Glomerular endothelial cell (primary cell): ENCODE measurements around the gene ELAC2. TPM values are rescaled to one million over a fixed set of nuclear protein-coding genes. Genes with fewer than 3 reads are reported as not detected.

Experiments
- DNase-seq: peaks from one replicate; pipeline ENCODE4 v3.0.0-alpha.2; 2011; ENCODE audit warnings: low read depth, low spot score; ENCODE audit errors: extremely low read depth
- total RNA-seq: library from RNA; depleted of rRNA; stranded (reverse); fragments of >200 nt; gene quantifications from 2 replicates; pipeline ENCODE4 v1.2.3, GENCODE V29; 2015

Gene ELAC2, protein sequence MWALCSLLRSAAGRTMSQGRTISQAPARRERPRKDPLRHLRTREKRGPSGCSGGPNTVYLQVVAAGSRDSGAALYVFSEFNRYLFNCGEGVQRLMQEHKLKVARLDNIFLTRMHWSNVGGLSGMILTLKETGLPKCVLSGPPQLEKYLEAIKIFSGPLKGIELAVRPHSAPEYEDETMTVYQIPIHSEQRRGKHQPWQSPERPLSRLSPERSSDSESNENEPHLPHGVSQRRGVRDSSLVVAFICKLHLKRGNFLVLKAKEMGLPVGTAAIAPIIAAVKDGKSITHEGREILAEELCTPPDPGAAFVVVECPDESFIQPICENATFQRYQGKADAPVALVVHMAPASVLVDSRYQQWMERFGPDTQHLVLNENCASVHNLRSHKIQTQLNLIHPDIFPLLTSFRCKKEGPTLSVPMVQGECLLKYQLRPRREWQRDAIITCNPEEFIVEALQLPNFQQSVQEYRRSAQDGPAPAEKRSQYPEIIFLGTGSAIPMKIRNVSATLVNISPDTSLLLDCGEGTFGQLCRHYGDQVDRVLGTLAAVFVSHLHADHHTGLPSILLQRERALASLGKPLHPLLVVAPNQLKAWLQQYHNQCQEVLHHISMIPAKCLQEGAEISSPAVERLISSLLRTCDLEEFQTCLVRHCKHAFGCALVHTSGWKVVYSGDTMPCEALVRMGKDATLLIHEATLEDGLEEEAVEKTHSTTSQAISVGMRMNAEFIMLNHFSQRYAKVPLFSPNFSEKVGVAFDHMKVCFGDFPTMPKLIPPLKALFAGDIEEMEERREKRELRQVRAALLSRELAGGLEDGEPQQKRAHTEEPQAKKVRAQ
- 82.7 and 88.1 TPM in 2 replicates for total RNA-seq

DNA sequence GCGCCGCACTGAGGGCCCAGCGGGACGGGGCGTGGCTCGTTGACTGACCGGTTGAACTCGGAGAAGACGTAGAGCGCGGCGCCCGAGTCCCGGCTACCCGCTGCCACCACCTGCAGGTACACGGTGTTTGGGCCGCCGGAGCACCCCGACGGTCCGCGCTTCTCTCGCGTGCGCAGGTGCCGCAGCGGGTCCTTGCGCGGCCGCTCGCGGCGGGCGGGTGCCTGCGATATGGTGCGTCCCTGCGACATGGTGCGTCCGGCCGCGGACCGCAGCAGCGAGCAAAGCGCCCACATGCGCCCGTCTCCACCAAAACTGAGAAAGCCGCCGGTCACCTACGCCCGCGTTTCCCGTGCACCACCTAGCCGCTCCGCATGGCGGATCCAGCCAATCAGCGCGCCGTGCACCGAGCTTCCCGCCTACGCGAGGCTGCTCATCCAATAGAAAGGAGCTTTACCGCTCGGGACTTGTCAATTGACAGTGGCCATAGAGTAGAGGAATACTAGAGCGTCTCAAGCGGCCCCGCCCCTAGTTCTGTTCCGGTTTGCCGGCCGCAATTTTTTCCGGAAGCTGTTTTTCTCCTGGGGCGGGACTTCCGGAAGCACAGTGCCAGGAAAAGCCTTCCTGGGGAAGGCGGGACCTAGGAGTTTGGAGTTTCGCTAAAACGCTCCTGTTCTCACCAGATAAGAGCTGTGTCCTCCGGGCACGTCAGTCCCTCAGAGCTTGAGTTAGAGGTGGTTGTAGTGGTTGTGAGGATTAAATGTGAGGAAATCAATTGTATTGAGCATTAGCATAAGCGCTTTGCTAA, at the start of gene ELAC2:
ELAC2 (minus strand) TSS at position 373 of the 805 bp plus-strand sequence; CDS start at position 293, 80 bp downstream.
- peak; percentile 90 for DNase-seq

DNA sequence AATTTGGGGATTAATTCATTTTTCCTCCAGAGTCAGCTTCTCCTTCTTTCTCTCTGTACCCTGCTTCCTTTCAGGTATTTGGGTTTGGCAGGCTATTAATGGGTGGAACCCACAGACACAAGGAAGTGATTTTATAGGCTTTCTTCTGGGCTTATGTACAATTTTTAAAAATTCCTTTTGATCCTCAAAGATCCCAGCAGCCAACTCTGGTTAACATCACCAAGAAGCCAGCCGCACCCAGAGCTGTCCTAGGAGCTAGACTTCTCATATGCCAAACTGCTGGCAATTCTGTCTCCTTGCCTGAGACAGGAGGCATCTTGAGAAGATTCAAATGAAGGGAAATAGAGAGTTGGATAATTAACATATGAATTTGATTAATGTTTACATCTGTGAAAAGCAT, 47.2 kb upstream of the ELAC2 start:
- no peak for DNase-seq

DNA sequence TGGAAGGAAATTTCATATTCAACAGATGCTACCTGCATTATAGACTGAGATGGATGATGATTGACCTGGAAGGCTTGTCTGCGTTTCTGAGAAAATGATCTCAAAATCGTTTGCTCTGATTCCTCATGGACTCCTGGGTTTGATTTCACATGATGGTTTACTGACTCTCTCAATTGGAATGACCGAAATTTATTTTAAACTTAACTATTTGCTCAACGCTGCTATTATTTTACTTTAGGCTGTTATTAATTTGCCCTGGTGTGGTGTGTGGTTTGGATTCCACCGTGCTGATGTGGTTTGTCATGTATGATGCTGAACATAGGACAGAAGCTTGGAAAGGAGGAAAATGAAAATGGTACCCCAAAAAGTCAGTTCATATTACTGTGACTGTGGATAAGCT, 37.3 kb upstream of the ELAC2 start:
- DNase-seq = no peak

DNA sequence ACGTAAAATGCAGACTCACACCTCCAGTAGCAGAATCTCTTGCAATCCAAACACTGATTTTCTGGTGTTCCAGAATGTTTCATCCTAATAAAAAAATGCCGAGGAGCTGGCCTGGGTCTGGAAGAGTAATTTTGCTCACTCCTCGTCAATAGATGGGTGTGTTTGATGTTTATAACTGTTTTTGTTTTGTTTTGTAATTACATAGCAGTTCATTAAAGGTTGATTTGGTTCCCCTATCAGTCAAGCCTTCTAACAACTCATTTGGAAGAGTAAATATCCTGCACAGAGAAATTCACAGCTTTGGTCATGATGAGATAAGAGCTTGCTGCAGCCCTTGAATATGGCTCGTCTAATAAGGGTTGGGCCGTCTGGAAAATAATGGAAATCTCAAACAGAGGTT, 36.8 kb upstream of the ELAC2 start:
- DNase-seq = no peak

DNA sequence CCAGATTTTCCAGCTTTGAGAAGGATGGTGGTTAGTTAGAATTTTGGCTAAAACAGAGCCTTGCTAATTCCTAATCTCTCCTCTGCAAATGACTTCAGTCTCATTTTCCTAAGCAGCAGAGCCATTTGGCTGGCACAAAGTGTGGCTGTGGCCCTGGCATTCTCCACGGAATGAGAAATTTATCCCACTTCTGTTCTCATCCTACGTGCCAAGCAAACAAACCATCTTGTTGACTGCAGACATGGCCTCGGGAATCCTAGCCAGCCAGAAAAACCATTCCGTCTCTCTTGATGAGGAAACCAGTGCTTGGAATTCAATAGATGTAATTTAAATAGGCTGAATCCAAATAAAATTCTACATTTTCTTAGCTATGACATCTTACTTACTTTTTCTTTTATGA, 34.1 kb upstream of the ELAC2 start:
- no peak for DNase-seq

DNA sequence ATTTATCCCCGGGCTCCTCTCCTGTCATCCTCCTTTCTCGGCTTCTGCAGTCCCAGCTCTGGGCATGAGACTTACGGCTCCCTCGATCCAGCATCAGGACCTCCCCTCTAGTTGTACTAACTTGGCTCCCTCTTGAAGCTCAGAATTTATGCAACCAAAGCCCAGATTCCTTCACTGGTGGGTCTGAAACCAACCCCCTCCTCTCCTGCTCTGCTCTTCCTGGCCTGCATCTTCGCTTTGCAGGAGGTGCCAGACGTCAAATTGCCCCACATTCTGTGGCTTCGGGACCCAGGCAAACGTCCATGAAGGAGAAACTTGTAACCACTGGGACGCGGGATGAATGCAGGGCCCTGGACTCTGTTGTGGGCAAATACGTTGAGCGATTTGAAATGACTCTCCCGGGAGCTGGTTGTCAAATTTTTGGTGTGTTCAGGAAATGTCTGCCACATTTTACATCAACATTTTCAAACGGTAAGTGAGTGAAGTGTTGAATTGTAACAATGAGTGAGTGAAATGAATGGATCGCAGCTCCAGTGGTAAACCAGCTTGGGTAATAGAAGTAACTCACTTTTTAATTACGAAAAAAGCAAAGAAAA, 29.3 kb upstream of the ELAC2 start:
- DNase-seq = no peak

DNA sequence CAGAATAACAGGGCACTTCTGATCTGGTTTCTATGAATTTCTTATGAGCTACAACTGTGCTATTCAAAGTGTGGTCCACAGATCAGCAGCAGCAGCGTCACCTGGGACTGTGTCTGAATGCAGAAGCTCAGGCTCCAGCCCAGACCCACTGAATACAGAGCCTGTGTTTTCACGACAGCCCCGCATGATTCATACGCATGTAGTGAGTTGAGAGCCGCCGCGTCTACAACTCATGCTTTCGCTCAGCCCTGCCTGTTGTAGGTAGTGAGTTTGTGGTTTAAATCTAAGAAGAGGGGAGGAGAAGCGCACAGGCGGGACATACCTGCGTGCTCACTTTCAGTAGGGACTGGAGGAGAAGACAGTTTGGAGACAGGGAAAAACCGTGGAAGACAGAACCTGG, 28.5 kb upstream of the ELAC2 start:
- no peak for DNase-seq

DNA sequence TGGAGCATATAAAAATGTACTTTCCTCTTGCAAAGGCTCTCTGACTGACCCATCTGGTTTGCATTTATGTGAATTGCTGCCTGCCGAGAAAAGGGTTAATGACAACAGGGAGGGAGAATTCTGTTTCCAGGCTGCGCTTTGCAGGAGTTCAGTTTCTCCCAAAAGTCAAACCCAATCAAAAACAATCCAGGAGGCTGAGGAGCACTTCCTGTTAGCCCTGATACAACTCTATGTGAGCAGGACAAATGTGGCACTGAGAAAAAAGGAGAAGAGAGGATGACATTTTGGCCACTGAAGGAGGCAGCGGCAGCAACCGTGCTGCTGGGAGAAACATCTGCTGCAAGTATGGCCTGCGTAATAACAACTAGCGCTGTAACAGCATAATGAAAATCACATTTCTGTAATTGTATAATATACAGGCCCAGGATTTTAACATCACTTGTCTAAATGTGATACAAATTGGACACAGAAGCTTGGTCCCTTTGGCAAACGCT, 26.8 kb upstream of the ELAC2 start:
- no peak for DNase-seq

DNA sequence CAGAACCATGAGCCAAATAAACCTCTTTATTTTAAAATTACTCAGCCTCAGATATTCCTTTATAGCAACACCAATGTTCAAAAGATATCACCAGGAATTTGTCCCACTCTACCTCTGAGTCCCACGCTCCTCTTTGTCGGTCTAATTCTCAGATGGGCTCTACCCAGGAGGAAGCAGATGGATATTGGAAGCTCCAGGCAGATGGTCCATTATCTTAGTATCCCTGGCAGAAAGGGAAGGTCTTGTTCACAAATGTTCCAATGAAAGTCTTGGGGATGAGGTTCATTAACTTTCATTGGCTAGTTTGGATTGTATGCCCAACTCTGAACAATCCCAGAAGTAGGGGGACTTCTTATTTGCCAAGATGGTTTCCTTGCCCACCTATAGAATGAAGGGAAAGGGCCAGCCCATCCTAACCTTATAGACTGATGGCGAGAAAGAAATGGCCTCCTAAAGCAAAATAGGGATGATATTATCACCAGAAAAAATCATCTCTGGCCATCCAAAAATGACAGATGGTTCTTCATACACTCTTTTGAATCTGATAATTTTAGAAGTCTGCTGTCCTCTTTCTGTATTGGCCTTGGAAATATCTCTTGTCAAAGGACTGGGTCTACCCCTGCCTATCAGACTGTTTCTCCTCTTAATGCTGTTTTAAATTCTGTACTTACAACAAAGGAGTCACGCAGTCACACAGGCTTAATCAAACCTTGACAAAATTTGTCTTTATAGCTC, 21.3 kb upstream of the ELAC2 start:
- DNase-seq = no peak

DNA sequence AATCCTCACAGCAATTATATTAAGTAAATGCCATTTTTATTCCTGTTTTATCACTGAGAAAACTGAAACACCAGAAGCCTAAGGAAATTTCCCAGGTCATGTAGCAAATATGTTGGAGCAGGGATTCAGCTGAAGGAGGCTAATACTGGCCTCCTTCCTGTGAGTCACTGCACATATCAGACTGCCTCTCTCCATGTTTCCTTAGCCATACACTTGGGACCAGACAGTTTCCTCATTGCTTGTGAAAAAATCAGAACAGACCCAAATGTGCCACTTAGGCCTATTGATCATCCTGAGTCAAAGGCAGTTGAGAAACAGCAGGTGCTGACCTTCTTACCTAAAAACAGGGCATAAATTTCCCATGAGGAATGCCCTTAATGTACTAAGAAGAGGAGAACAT, 18.9 kb upstream of the ELAC2 start:
- DNase-seq = no peak

DNA sequence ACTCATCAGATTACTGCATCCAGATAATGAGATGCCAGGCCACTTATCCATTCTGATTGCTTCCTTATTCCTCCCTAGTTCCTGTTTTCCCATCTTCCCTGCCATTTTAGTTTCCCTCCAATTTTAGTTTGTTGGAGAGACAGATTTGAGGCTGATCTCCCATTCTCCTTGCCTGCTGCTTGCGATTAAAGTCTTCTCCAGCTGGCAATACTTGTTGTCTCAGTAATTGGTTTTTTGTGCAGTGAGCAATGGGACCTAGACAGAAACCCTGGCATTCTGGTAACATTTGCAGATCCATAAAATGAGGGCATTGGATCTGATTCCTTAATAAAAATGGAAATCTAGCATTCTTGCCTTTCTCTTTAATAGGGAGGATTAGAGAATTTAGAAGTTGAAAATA, 17.6 kb upstream of the ELAC2 start:
- DNase-seq = no peak

DNA sequence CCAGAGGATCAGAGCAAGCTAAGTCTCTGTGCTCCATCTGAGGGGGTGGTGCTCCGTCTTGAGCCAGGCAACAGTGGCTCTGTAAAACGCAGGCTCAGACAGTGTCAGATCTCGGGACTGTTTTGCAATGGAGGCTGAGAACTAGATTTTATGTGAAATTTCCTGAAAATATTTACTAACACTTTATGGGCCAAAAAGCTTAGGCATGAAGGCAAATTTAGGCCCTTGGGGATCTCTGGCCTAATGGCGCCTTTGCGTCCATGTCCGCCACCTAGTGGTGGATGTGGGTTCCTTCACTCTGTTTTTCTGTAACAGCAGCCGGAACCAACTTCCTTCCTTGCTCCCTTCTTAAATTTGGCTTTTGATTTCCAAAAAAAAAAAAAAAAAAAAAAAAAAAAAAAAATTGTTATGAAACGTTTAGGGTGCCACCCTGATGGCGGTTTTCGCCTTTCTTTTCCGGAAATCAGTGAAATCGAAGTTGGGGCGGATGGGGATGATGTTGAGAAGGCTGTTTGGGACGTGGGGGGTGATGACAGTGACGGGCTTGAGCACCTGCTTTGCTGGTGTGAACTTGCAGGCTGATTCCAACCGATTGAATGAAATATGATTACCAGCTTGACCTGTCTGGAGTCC, 14.0 kb upstream of the ELAC2 start:
- no peak for DNase-seq

DNA sequence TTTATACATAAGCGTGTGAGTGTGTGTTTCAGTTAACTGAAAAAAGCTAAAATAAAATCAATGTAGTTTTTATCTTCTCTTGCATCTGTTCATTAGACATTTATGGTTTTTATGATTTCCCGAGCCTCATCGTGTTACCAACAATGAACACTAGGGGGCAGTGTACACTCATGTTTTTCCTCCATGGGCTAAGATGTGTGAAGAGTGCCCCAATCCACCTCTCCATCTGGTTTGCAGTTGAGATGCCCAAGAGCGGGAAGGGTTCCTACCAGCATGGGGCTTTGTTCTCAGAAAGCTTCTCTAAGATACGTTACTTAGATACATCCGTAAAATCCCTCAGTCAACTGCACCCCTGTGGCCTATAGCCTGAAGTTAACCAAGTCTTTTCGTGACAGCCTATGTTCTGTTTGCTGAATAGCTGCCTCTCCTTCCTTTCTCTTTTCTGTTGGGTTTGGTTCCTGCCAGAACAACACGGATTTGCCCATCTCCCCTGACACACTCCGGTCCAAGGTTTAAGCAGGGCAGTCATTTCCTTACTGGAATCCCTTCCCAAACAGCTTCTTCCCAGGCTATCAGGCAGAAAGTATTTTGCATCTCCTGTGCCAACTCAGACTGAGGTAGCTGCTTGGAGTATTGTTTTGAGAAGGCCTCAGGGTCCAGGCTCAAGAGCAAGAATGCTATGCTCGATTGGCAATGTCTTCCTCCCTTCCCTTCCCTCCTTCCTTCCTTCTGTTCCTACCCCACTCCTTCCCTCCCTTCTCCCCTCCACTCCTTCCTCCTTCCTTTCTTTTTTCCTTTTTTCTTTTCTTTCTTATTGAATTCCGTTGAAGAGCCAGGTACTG, 12.9 kb upstream of the ELAC2 start:
- DNase-seq = peak; percentile 25

DNA sequence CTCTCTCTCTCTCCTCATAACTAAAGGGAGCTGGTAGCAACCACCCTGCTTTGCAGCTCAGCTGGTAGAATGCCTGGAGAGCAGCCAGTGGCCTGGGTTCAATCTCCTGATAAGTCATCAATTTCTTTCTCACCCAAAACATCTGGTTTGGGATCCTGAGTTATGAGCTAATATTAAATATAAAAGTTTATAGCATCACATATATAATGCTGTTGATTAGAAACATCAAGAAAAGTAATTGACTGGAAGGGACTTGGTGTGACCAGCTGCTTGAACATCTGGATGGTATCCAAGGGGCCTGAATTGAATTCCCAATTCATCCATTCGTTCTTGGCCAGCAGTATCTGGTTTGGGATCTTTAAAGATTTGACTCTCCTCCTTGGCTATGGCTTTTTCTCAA, 12.2 kb upstream of the ELAC2 start:
- no peak for DNase-seq

DNA sequence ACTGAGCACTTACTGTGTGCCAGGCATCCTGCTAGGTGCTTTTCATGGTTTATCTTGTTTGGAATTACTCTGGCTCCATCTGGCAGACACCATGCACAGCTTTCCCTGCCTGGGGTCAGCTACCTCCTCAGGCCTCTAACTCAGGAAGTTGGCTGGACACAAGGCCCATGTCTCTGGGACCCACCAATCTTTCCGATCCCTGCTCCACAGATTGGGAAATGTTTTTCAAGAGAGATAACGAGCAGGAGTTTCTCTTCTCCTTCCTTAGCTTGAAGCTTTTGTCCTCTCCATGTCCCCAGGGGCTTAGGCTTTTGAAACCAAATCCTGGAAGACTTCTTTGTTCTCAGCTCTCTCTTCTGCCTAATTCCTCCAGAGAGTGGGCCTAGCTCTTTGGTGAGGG, 11.5 kb upstream of the ELAC2 start:
- no peak for DNase-seq

DNA sequence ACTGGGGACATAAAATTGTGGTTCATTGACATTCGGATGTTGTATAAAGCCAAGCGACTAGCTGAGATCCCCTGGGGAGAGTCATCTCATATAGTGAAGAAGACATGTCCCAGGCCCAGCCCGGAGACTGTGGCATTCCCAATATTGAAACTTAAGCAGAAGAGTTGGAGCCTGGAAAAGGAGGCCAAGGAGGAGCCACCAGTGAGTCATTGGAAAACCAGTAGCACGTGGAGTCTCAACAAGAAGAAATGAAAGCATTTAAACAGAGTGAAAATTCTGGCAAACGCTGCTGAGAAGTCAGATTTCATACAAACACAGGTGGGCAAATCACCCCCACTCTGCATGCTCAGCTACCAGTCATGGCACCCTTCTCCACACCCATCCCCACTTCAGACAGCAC, 9.4 kb upstream of the ELAC2 start:
- no peak for DNase-seq

DNA sequence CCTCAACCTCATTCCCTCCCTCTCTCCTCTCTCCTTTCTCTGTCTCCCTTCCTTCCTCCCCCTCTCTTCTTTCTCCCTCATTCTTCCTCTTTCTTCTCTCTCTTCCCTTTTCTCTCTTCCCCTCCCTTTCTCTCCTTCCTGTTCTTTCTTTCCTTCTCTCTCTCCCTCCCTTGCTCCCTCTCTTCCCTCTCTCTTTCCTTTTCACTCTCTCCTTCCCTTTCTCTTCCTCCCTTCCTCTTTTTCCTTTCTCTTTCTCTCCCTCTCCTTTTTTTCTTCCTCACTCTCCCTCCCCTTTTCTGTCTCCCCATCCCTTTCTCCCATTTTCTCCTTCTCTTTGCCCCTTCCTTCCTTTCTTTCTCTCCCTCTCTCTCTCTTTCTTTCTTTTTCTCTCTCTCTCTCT, 7.9 kb upstream of the ELAC2 start:
- DNase-seq = no peak

DNA sequence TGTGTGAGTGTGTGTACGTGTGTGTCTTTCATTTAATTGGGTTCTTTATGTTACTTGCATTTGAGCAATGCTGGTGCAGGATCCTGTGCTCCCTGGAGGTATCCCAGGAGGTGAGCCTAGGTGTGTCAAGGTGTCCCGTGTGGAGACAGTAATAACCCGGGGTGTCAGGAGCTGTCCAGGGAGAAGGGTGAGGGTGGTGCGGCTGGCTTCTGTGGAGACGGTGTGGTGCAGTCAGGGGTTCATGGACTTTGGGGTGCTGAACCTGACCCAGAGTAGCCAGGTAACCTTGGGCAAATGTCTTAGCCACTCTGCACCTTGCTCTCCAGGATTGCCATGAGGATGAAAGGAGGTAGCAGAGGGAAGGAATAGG, 7.4 kb upstream of the ELAC2 start:
- DNase-seq = no peak
